Measurements from ENCODE around the gene SMC3. TPM values are rescaled to one million over a fixed set of nuclear protein-coding genes. Genes with fewer than 3 reads are reported as not detected.

Gene SMC3
- polyA plus RNA-seq (2011; rRNA removed): 39.2 and 59.5 TPM in 2 replicates
- 11.2 and 14.2 TPM in 2 replicates for polyA plus RNA-seq (2012; cell fraction: cytosol; rRNA removed)
- 6.6 and 9.9 TPM in 2 replicates for polyA plus RNA-seq (2012; cell fraction: nucleus; rRNA removed)
- 60.0 to 60.7 TPM (median 60.5 TPM) in 3 replicates for polyA plus RNA-seq (2017; fragmentation: RNase III; extraction: RNeasy Plus Mini Kit Qiagen cat#74134 plus additional on column Dnase treatment)
- 9.1 and 10.0 TPM in 2 replicates for polyA minus RNA-seq (2011; rRNA and poly(A)+ RNA removed)

- 2% methylated on average over 33 of the region's 64 CpGs for WGBS (ENCODE audit: missing lambda C conversion rate)
Observed at GRCh38 chr10:110567201-110568054, at the start of gene SMC3. Gene SMC3, plus strand, starts transcription at chr10:110567695. Its CDS starts 122 bp downstream, at chr10:110567817.

More at GRCh38 chr10:110567201-110568054, at the start of gene SMC3:
- H3K27ac ChIP-seq: peak within 1 kb of the TSS; percentile 84 to 99
- POLR2A ChIA-PET: interaction anchor here (1.3 kb wide), 1 partner anchor 33 kb away, joined by 4 read pairs; no protein-coding TSS in a partner anchor
- FAIRE-seq: no peak
- peak within 1 kb of the TSS; percentile 79 for H3K4me2 ChIP-seq
- peaks cover 36% of the 10 kb centered on the region for H3K4me1 ChIP-seq
- CTCF ChIA-PET: interaction anchor here (1.0 to 1.6 kb wide), 4 partner anchors 9 to 260 kb away, joined by 3 read pairs; no protein-coding TSS in a partner anchor
- no peaks in the 10 kb centered on the region for H3K9me3 ChIP-seq
- peak within 1 kb of the TSS; percentile 88 for H3K4me3 ChIP-seq
- peak; percentile 92 to 94 for ATAC-seq
- peak; percentile 80 to 97 for DNase-seq (ENCODE audit: low read depth in 1 of 2, low spot score in 1 of 2)
- TF ChIP-seq MYC (IDR thresholded peaks at IDR 0.05; ENCODE audit: borderline replicate concordance, low read length) (peak; percentile 90), ZC3H11A (IDR thresholded peaks at IDR 0.05) (no peak), CBX2 (IDR thresholded peaks at IDR 0.05; ENCODE audit: borderline replicate concordance, low read depth) (no peak), REST (IDR thresholded peaks at IDR 0.05) (0 out of 2 replicates have a peak, but pooled peaks have one; percentile 10), FOSL2 (IDR thresholded peaks at IDR 0.05) (no peak), FOSL2 (CRISPR knock-in tag; IDR thresholded peaks at IDR 0.05) (peak; percentile 45; the same call in 1 of the 2 replicates), POLR2A (IDR thresholded peaks at IDR 0.05; ENCODE audit: low read length) (peak; percentile 88), PBX3 (IDR thresholded peaks at IDR 0.05) (peak; percentile 23; the same call in 1 of the 2 replicates), EP300 (IDR thresholded peaks at IDR 0.05) (no peak), HMGXB4 (CRISPR knock-in tag; IDR thresholded peaks at IDR 0.05; ENCODE audit: borderline replicate concordance) (peak; percentile 33; the same call in 1 of the 2 replicates), USF2 (IDR thresholded peaks at IDR 0.05) (peak; percentile 94), BHLHE40 (IDR thresholded peaks at IDR 0.05; ENCODE audit: low read depth, low read length) (peak; percentile 78), CHD2 (IDR thresholded peaks at IDR 0.05; ENCODE audit: low read length, partially characterized antibody) (peak; percentile 6), PHF8 (IDR thresholded peaks at IDR 0.05; ENCODE audit: borderline replicate concordance, low read depth) (peak; percentile 84; the same call in 1 of the 2 replicates), JUN (IDR thresholded peaks at IDR 0.05) (peak; percentile 75 to 83; a peak in 4 of 5 replicates), E2F6 (IDR thresholded peaks at IDR 0.05; ENCODE audit: borderline replicate concordance, low read depth) (peak; percentile 97), BCL3 (IDR thresholded peaks at IDR 0.05) (peak; percentile 88; the same call in 2 of the 3 replicates), ZSCAN20 (CRISPR knock-in tag; IDR thresholded peaks at IDR 0.05) (no peak), MAX (IDR thresholded peaks at IDR 0.05) (peak; percentile 99), GATA3 (IDR thresholded peaks at IDR 0.05; ENCODE audit: borderline replicate concordance) (peak; percentile 82)
